Sigmoid colon (tissue), 4 donors: ENCODE measurements around the gene ARHGAP9.

ENCODE experiments used
- EP300 ChIP-seq, 4 donors: sonication (generic); formaldehyde crosslinking; IDR thresholded peaks; one replicate each; pipeline ENCODE4 v1.6.1; 2017; ENCODE audit warnings: antibody characterized with exemption in 4 of 4
- POLR2A ChIP-seq, 2 donors: fragments of 450-650 bp; IDR thresholded peaks; one replicate each; pipeline ENCODE4 v1.6.1; 2016; ENCODE audit warnings: antibody characterized with exemption in 2 of 2, mild to moderate bottlenecking in 2 of 2, moderate library complexity in 2 of 2

- no peak for TF ChIP-seq EP300 (IDR thresholded peaks at IDR 0.05)
- TF ChIP-seq POLR2A (IDR thresholded peaks at IDR 0.05) = no peak
These were observed 11.8 kb downstream of the ARHGAP9 start for GRCh38 chr12:57467915-57468314.
